ENCODE data around the gene LARP1.

The LARP1 gene

GRCh38 chr5:154761046-154761736 is 6.0 kb downstream of the LARP1 start:
- DNase-seq (ENCODE audit: low spot score) = no peak

DNA sequence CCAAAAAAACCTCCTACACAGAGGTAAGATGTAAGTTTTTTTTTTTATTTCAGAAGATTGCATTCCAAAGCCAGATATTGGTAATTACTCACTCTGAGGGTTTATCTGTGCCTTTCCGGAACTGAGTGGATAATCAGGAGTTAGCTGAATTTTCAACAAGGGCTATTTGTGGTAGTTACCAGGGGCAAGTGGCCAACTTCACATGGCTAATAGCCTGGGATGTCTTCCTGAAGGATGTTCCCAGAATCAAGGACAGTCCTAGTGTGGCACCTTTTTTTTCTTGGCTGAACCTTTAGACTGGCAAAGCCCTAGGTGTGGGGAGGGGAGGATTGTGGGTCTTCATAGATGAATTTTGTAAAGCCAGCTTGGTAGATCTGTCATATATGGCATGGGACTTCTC is 7.1 kb downstream of the LARP1 start:
- DNase-seq (ENCODE audit: low spot score) = no peak

GRCh38 chr5:154762700-154763099 is 7.5 kb downstream of the LARP1 start:
- no peak for DNase-seq (ENCODE audit: low spot score)

DNA sequence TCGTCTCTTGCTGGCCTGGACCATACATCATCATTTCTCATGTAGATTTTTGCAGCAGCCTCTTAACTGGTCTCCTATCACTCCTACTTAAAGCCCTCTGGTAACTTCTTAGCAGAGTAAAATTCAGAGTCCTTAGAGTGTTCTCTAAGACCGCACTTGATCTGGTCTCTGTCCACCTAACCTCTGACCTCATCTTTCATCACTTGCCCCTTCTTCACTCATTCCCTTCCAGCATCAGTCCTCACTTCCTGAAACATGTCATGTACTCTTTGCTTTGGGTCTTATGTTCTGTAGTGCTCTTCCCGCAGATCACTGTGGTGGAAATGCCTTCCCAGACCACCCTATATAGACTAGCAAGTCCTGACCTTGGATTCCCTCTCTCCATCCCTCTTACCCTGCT is 9.8 kb downstream of the LARP1 start:
- no peak for DNase-seq (ENCODE audit: low spot score)

DNA sequence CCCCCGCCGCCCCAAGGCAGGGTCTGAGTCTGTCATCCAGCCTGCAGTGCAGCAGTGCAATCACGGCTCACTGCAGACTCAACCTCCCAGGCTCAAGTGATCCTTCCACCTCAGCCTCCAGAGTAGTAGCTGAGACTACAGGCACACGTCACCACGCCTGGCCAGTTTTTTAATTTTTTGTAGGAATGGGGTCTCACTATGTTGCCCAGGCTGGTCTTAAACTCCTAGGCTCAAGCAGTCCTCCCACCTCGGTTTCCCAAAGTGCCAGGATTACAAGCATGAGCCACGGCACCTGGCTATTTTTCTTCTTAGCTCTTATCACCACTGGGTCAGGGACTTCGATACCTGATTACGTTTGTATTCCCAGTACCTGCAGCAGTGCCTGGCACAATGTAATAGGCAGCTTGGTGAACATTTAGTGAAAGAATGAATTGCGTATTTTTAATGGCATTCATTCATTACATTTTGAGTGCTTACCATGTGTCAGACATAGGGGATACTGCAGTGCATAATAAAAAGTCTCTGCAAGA is 10.3 kb downstream of the LARP1 start:
- no peak for DNase-seq (ENCODE audit: low spot score)

GRCh38 chr5:154766558-154767281 is 11.5 kb downstream of the LARP1 start:
- no peak for DNase-seq (ENCODE audit: low spot score)

DNA sequence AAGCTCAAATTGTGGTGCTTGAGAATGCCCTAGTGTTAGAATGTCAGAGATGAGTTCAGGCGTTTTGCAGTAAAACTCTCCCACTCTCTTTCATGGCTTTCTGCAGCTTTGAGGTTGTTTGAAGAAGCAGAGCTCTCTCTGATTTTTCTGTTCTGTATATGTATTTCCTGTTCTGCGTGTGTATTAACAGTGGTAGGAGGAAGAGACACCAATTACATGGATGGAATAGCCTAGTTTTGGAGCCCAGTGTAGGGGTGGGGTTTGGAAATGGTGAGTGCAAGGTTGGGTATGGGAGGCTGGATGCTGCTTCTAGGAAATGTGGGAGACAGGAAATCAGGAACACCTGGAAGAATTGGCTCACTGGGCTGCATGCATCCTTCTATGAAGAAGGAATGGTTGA is 12.4 kb downstream of the LARP1 start:
- DNase-seq (ENCODE audit: low spot score) = no peak

- no peak for DNase-seq (ENCODE audit: low spot score)
Observed at GRCh38 chr5:154768207-154768606, 13.0 kb downstream of the LARP1 start.

DNA sequence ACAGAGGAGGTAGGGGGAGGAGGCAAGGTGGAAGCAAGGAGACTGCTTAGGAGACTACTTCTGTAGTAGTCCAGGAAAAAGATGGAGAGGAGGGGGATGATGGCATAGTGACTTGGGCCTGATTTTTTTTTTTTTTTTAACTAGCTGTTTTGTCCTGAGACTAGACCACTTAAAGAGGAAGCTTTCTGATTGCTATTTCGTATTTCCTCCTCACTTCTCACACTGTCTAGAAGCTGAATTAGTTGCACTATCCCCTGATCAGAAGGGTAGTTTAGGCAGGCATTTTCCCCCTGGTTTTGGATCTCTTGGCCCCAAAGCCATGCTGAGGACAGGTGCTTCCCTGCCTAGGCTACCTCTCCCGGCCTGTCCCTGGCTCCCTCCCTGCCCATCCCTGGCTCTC is 14.9 kb downstream of the LARP1 start:
- no peak for DNase-seq (ENCODE audit: low spot score)

DNA sequence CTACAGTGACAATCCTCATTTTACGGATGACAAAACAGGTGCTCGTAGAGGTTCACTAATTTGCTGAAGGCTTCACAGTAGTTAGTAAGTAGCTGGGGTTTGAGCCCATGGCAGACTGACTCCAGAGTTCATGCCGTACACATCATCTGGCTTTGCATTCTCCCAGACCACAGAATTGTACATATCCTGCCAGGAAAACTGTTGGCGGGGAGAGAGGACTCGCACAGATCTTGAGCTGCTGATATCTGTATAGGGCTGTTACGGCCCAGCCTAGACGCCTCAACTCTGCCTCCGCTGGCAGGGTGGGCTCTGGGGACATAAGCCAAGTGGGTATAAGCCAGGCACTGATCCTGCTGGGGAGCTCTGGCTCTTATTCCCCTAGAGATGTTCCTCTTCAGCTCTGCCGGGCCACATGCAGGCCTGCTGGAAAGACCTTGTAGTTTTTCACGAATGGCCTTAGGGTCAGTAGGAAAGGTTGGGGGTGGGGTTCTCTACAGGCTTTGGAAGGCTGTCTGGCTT is 16.3 kb downstream of the LARP1 start:
- DNase-seq (ENCODE audit: low spot score) = no peak

- DNase-seq (ENCODE audit: low spot score) = no peak
Observed at GRCh38 chr5:154773326-154773725, 18.1 kb downstream of the LARP1 start.

GRCh38 chr5:154776167-154776566 is 21.0 kb downstream of the LARP1 start:
- DNase-seq (ENCODE audit: low spot score) = no peak

- DNase-seq (ENCODE audit: low spot score) = no peak
Observed at GRCh38 chr5:154778534-154778933, 23.4 kb downstream of the LARP1 start.

DNA sequence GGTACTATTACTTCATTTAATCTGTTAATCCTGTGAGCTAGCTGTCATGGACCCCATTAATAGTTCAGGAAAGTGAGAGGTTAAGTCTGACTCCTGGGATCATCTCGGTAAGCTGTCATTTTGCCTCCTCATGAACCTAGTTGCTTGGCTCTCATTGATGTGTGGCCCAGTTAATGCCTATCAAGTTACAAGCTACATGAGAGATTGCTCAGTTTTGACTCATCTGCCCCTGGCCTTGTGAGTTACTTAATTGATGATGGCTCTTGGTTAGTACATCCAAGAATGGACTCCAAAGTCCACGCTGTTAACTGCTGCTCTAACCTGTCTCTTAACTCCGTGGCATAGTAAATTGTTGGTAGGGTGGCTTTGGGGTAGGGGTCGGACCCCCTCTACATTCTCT is 23.9 kb downstream of the LARP1 start:
- DNase-seq (ENCODE audit: low spot score) = no peak

DNA sequence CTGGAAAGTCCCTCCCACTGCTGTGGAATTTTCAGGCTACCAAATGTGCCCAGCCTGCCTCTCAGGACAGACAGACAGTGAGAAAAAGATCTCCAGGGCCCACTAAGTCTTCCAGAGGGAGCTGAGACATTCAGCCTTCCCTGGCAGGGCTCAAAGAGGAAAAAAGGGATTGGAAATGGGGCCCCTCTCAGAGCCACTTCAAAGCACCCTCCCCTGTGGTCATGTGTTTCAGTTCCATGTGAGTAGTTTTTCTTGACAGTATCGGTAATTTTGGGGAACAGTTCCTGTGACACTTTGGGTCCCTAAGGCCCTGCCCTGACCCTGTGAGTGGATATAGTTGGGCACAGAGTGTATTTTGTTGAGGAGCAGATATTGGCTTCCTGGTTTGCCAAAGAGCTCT is 25.0 kb downstream of the LARP1 start:
- no peak for DNase-seq (ENCODE audit: low spot score)

- no peak for DNase-seq (ENCODE audit: low spot score)
Observed at GRCh38 chr5:154782326-154782725, 27.1 kb downstream of the LARP1 start.

DNA sequence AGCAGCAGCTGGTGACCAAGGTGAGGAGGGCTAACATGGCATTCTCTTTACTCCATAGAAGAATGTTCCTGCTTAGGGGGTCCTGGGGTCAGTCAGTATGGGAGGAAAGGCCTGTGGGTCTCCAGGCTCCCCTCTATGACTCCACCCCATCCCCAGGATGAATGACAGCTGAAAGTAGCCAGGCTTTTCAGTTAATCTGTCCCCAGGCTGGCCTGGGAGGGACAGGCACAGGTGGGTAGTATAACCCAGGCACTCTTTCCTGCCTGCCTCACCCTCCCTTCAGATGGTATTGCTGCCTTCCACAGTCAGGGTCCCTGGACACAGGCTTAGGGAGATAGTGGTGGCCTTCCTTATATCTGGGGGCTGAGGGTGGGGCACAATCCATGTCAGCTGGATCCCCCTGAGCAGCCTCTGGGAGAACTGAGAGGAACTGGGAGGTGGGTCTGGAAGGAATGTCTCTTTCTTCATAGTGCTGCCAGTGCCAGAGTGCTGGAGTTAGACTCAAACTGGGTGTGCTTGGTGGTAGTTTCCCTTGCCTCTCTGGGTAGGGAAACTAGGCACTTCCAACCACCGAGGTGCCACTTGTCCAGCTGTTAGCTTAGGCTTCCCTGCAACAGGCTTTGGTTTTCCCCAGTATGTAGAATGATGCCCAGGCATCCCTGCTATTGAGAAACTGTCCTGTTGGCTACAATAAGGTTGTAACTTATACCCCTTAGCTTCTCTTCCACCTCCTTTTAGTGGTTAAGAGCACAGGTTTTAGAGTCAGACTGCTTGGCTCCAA is 27.8 kb downstream of the LARP1 start:
- DNase-seq (ENCODE audit: low spot score) = no peak

DNA sequence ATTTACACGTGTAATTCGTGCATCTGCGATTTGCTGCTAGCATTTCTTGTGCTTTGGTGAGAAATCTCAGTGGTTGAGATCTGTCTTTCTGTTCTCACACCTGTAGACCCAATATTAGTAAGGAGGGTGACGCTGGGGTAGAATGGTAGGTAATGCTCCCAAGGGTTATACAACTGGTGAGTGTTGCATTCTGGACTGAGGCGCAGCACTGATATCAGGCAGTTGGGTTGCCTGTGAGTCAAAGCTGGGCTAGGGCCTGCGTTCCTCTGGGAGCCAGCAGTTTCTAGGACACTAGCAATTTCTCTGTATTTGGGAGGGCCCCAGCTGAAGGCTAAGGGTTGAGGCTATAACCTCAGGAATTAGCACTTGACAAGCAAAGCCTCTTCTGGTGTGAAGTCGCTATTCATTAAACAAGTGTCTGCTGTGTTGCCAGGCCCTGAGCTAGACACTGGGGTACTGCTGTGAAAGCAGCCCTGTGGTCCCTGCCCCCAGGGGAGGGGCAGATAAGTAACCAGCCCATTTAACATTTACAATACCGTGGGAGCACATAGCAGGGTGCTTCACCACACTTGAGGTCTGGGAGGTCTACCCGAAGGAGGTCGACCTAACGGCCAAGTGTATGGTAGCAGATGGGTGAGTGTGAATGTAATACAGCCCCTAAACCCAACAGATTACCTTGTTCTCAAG is 28.7 kb downstream of the LARP1 start:
- DNase-seq (ENCODE audit: low spot score) = no peak

GRCh38 chr5:154784856-154785255 is 29.7 kb downstream of the LARP1 start:
- no peak for DNase-seq (ENCODE audit: low spot score)

- DNase-seq (ENCODE audit: low spot score) = no peak
Observed at GRCh38 chr5:154786414-154786813, 31.2 kb downstream of the LARP1 start.

GRCh38 chr5:154788212-154788611 is 33.0 kb downstream of the LARP1 start:
- no peak for DNase-seq (ENCODE audit: low spot score)

DNA sequence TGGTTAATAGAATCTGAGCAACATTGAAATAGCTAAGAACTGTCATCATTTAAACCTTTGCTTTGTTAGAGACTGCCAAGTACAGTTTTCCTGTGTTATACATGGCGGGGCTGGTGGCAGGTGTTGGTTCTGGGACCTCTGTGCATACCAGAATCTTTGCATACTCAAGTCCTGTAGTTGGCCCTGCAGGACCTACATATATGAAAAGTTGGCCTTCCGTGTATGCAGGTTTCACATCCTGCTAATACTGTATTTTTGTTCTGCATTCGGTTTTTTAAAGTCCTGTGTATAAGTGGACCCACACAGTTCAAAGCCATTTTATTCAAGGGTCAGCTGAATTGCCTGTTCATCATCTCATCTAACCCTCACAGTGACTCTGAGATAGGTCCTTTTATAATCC is 36.4 kb downstream of the LARP1 start:
- DNase-seq (ENCODE audit: low spot score) = no peak

All from putamen (tissue), 1 donor.